Activated CD4-positive, alpha-beta T cell treated with anti-CD3 and anti-CD28 coated beads, Interleukin-2, amount 50 U/mL, for 16 hours (primary cell): ENCODE data around the gene APBA2.
"Not testable (repeated sequence)": the region's sequence is repeated elsewhere in the genome, so short reads cannot be mapped to it uniquely, and the experiment has no call there.

Experiments used
- DNase-seq: peaks from one replicate; pipeline ENCODE4 v3.0.0-alpha.2; 2020

The APBA2 gene

GRCh38 chr15:29016518-29016917 is 130.7 kb downstream of the APBA2 start:
- no peak for DNase-seq

- no peak for DNase-seq
Measured at GRCh38 chr15:29018120-29018805, 132.5 kb downstream of the APBA2 start.

GRCh38 chr15:29018995-29019976 is 133.5 kb downstream of the APBA2 start:
- DNase-seq, result no peak

- DNase-seq, result no peak
Measured at GRCh38 chr15:29021857-29022256, 136.1 kb downstream of the APBA2 start.

- DNase-seq, result no peak
Measured at GRCh38 chr15:29024662-29025061, 138.9 kb downstream of the APBA2 start.

GRCh38 chr15:29025411-29025810 is 139.6 kb downstream of the APBA2 start:
- DNase-seq, result not testable (repeated sequence)

- DNase-seq, result not testable (repeated sequence)
Measured at GRCh38 chr15:29028158-29028557, 142.4 kb downstream of the APBA2 start.

- DNase-seq, result no peak
Measured at GRCh38 chr15:29029651-29030195, 143.9 kb downstream of the APBA2 start.

- no peak for DNase-seq
Measured at GRCh38 chr15:29031502-29032228, 145.9 kb downstream of the APBA2 start.

- DNase-seq, result no peak
Measured at GRCh38 chr15:29032229-29032625, 146.5 kb downstream of the APBA2 start.

GRCh38 chr15:29032751-29033150 is 147.0 kb downstream of the APBA2 start:
- DNase-seq, result no peak

- no peak for DNase-seq
Measured at GRCh38 chr15:29034151-29034550, 148.4 kb downstream of the APBA2 start.

GRCh38 chr15:29034593-29035335 is 149.0 kb downstream of the APBA2 start:
- DNase-seq, result no peak

- DNase-seq, result no peak
Measured at GRCh38 chr15:29035336-29036285, 149.8 kb downstream of the APBA2 start.

- no peak for DNase-seq
Measured at GRCh38 chr15:29037997-29038705, 152.4 kb downstream of the APBA2 start.

- DNase-seq, result peak; percentile 58
Measured at GRCh38 chr15:29039466-29040369, 153.9 kb downstream of the APBA2 start.

- DNase-seq, result no peak
Measured at GRCh38 chr15:29040370-29040751, 154.6 kb downstream of the APBA2 start.

GRCh38 chr15:29043736-29044502 is 158.1 kb downstream of the APBA2 start:
- DNase-seq, result no peak
